Neural progenitor cell (in vitro differentiated cells): ENCODE data around the gene SPHKAP.

Experiments
- CTCF ChIP-seq: fragments of 200-600 bp; sonication (generic); IDR thresholded peaks from 2 replicates; pipeline ENCODE4 v1.5.1; 2017; ENCODE audit warnings: antibody characterized with exemption, mild to moderate bottlenecking
- EZH2 ChIP-seq: fragments of 200-600 bp; sonication (generic); IDR thresholded peaks from 2 replicates; pipeline ENCODE4 v1.6.1; 2017; ENCODE audit warnings: antibody characterized with exemption, mild to moderate bottlenecking, moderate library complexity
- EZH2phosphoT487 ChIP-seq: fragments of 200-600 bp; sonication (generic); IDR thresholded peaks from 2 replicates; pipeline ENCODE4 v1.6.1; 2017; ENCODE audit warnings: antibody characterized with exemption

- TF ChIP-seq CTCF (peak; percentile 81), EZH2 (no peak), EZH2phosphoT487 (no peak)
These were observed 141.5 kb downstream of the SPHKAP start for GRCh38 chr2:228039752-228040534.
